Measurements from ENCODE around the gene TXNDC11.

DNA sequence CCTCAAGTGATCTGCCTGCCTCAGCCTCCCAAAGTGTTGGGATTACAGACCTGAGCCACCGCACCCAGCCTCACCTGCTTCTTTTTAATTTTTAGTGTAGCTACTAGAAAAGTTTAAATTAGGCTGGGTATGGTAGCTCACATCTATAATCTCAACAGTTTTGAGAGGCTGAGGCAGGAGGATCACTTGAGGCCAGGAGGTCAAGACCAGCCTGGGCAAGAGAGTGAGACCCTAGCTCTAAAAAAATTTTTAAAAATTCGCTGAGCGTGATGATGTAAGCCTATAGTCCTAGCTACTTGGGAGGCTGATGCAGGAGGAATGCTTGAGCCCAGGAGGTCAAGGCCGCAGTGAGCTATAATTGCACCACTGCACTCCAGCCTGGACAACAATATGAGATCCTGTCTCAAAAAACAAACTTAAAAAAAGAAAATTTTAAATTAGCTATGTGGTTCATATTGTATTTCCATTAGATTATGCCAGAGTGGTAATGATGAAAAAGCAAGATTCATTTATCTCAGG lies 34.9 kb downstream of the TXNDC11 start:
- TF ChIP-seq, protein P1, sequence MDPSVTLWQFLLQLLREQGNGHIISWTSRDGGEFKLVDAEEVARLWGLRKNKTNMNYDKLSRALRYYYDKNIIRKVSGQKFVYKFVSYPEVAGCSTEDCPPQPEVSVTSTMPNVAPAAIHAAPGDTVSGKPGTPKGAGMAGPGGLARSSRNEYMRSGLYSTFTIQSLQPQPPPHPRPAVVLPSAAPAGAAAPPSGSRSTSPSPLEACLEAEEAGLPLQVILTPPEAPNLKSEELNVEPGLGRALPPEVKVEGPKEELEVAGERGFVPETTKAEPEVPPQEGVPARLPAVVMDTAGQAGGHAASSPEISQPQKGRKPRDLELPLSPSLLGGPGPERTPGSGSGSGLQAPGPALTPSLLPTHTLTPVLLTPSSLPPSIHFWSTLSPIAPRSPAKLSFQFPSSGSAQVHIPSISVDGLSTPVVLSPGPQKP (CRISPR knock-in tag; IDR thresholded peaks at IDR 0.05), result no peak
- TF ChIP-seq SPI1 (IDR thresholded peaks at IDR 0.05; ENCODE audit: borderline replicate concordance, low read depth, low read length), result no peak
- no peak for TF ChIP-seq YY1 (IDR thresholded peaks at IDR 0.05; ENCODE audit: borderline replicate concordance in 1 of 3, control insufficient read depth in 1 of 3, extremely low read depth in 1 of 3, insufficient read depth in 3 of 3, insufficient read length in 1 of 3, insufficient replicate concordance in 2 of 3, low read depth in 1 of 3, low read length in 2 of 3)
- TF ChIP-seq SRSF1 (IDR thresholded peaks at IDR 0.05; ENCODE audit: low read depth, low read length), result no peak
- no peak for TF ChIP-seq MXI1 (IDR thresholded peaks at IDR 0.05; ENCODE audit: low read depth, low read length)
- no peak for TF ChIP-seq POLR2AphosphoS5 (IDR thresholded peaks at IDR 0.05; ENCODE audit: control insufficient read depth, insufficient read depth, low read depth, low read length)
- TF ChIP-seq KLF13 (tag; IDR thresholded peaks at IDR 0.05; ENCODE audit: borderline replicate concordance, low read depth), result no peak
- TF ChIP-seq, protein P2, sequence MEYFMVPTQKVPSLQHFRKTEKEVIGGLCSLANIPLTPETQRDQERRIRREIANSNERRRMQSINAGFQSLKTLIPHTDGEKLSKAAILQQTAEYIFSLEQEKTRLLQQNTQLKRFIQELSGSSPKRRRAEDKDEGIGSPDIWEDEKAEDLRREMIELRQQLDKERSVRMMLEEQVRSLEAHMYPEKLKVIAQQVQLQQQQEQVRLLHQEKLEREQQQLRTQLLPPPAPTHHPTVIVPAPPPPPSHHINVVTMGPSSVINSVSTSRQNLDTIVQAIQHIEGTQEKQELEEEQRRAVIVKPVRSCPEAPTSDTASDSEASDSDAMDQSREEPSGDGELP (CRISPR knock-in tag; IDR thresholded peaks at IDR 0.05; ENCODE audit: borderline replicate concordance), result no peak
- no peak for TF ChIP-seq SIN3A (IDR thresholded peaks at IDR 0.05; ENCODE audit: borderline replicate concordance in 2 of 2, control insufficient read depth in 1 of 2, low read depth in 2 of 2, low read length in 2 of 2)
- TF ChIP-seq, protein P3, sequence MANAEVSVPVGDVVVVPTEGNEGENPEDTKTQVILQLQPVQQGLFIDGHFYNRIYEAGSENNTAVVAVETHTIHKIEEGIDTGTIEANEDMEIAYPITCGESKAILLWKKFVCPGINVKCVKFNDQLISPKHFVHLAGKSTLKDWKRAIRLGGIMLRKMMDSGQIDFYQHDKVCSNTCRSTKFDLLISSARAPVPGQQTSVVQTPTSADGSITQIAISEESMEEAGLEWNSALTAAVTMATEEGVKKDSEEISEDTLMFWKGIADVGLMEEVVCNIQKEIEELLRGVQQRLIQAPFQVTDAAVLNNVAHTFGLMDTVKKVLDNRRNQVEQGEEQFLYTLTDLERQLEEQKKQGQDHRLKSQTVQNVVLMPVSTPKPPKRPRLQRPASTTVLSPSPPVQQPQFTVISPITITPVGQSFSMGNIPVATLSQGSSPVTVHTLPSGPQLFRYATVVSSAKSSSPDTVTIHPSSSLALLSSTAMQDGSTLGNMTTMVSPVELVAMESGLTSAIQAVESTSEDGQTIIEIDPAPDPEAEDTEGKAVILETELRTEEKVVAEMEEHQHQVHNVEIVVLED (CRISPR knock-in tag; IDR thresholded peaks at IDR 0.05), result no peak
- TF ChIP-seq, protein P4, sequence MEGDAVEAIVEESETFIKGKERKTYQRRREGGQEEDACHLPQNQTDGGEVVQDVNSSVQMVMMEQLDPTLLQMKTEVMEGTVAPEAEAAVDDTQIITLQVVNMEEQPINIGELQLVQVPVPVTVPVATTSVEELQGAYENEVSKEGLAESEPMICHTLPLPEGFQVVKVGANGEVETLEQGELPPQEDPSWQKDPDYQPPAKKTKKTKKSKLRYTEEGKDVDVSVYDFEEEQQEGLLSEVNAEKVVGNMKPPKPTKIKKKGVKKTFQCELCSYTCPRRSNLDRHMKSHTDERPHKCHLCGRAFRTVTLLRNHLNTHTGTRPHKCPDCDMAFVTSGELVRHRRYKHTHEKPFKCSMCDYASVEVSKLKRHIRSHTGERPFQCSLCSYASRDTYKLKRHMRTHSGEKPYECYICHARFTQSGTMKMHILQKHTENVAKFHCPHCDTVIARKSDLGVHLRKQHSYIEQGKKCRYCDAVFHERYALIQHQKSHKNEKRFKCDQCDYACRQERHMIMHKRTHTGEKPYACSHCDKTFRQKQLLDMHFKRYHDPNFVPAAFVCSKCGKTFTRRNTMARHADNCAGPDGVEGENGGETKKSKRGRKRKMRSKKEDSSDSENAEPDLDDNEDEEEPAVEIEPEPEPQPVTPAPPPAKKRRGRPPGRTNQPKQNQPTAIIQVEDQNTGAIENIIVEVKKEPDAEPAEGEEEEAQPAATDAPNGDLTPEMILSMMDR (IDR thresholded peaks at IDR 0.05 in 2 of 3, conservative IDR thresholded peaks at IDR 0.05 in 1 of 3; ENCODE audit: insufficient read depth in 2 of 3, low read depth in 1 of 3, low read length in 3 of 3), result no peak
- TF ChIP-seq TRIM28 (IDR thresholded peaks at IDR 0.05), result no peak
- TF ChIP-seq, protein P5, sequence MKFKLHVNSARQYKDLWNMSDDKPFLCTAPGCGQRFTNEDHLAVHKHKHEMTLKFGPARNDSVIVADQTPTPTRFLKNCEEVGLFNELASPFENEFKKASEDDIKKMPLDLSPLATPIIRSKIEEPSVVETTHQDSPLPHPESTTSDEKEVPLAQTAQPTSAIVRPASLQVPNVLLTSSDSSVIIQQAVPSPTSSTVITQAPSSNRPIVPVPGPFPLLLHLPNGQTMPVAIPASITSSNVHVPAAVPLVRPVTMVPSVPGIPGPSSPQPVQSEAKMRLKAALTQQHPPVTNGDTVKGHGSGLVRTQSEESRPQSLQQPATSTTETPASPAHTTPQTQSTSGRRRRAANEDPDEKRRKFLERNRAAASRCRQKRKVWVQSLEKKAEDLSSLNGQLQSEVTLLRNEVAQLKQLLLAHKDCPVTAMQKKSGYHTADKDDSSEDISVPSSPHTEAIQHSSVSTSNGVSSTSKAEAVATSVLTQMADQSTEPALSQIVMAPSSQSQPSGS (CRISPR knock-in tag; IDR thresholded peaks at IDR 0.05), result no peak
- TF ChIP-seq, protein P6, sequence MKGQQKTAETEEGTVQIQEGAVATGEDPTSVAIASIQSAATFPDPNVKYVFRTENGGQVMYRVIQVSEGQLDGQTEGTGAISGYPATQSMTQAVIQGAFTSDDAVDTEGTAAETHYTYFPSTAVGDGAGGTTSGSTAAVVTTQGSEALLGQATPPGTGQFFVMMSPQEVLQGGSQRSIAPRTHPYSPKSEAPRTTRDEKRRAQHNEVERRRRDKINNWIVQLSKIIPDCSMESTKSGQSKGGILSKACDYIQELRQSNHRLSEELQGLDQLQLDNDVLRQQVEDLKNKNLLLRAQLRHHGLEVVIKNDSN (CRISPR knock-in tag; IDR thresholded peaks at IDR 0.05), result no peak
